ENCODE data around the gene CPB2. TPM values are rescaled to one million over a fixed set of nuclear protein-coding genes. Genes with fewer than 3 reads are reported as not detected.

The CPB2 gene
- total RNA-seq, 1 donor from 2014 or later, result not detected

- Histone ChIP-seq H3K4me1 (no peaks in the 10 kb centered on the region), H3K9me3 (no peaks in the 10 kb centered on the region), H3K27me3 (no peaks in the 10 kb centered on the region), H3K4me3 (no peak overlapping the region), H3K36me3 (no peaks in the 10 kb centered on the region), H3K27ac (no peak overlapping the region)
- TF ChIP-seq CTCF (IDR thresholded peaks at IDR 0.05), result no peak
- DNase-seq (ENCODE audit: low spot score in 2 of 2), result no peak
- intact Hi-C loops (cut with DNase I), result no loop called here
Measured at GRCh38 chr13:46121033-46121432, 16.2 kb upstream of the CPB2 start.

GRCh38 chr13:46119883-46120614 lies 15.2 kb upstream of the CPB2 start:
- Histone ChIP-seq H3K9me3 (no peaks in the 10 kb centered on the region), H3K4me3 (no peak overlapping the region), H3K4me1 (no peaks in the 10 kb centered on the region), H3K27me3 (no peaks in the 10 kb centered on the region), H3K36me3 (no peaks in the 10 kb centered on the region), H3K27ac (no peak overlapping the region)
- no peak for TF ChIP-seq CTCF (IDR thresholded peaks at IDR 0.05)
- intact Hi-C loops (cut with DNase I), result no loop called here
- no peak for DNase-seq (ENCODE audit: low spot score in 2 of 2)

GRCh38 chr13:46116653-46117502 lies 12.0 kb upstream of the CPB2 start:
- Histone ChIP-seq H3K4me1 (no peaks in the 10 kb centered on the region), H3K9me3 (no peaks in the 10 kb centered on the region), H3K27ac (no peak overlapping the region), H3K27me3 (no peaks in the 10 kb centered on the region), H3K4me3 (no peak overlapping the region), H3K36me3 (no peaks in the 10 kb centered on the region)
- DNase-seq (ENCODE audit: low spot score in 2 of 2), result no peak
- no peak for TF ChIP-seq CTCF (IDR thresholded peaks at IDR 0.05)
- intact Hi-C loops (cut with DNase I), result no loop called here

- intact Hi-C loops (cut with DNase I), result no loop called here
- Histone ChIP-seq H3K4me3 (no peak overlapping the region), H3K4me1 (no peaks in the 10 kb centered on the region), H3K27me3 (no peaks in the 10 kb centered on the region), H3K9me3 (no peaks in the 10 kb centered on the region), H3K36me3 (no peaks in the 10 kb centered on the region), H3K27ac (no peak overlapping the region)
- no peak for TF ChIP-seq CTCF (IDR thresholded peaks at IDR 0.05)
- no peak for DNase-seq (ENCODE audit: low spot score in 2 of 2)
Measured at GRCh38 chr13:46114613-46115012, 9.8 kb upstream of the CPB2 start.

GRCh38 chr13:46113596-46113995 lies 8.8 kb upstream of the CPB2 start:
- no peak for TF ChIP-seq CTCF (IDR thresholded peaks at IDR 0.05)
- intact Hi-C loops (cut with DNase I), result no loop called here
- Histone ChIP-seq H3K4me3 (no peak overlapping the region), H3K27ac (no peak overlapping the region), H3K9me3 (no peaks in the 10 kb centered on the region), H3K27me3 (no peaks in the 10 kb centered on the region), H3K4me1 (no peaks in the 10 kb centered on the region), H3K36me3 (no peaks in the 10 kb centered on the region)
- no peak for DNase-seq (ENCODE audit: low spot score in 2 of 2)

All from ascending aorta (tissue), 2 donors.